Measurements from ENCODE around the gene ASXL2. TPM values are rescaled to one million over a fixed set of nuclear protein-coding genes. Genes with fewer than 3 reads are reported as not detected.

The ASXL2 gene
- total and polyA plus RNA-seq, 2 of the 13 experiments (the other 11 are each of a cell fraction or from before 2014, with no cell fraction given), result 12.1 to 19.2 TPM

DNA sequence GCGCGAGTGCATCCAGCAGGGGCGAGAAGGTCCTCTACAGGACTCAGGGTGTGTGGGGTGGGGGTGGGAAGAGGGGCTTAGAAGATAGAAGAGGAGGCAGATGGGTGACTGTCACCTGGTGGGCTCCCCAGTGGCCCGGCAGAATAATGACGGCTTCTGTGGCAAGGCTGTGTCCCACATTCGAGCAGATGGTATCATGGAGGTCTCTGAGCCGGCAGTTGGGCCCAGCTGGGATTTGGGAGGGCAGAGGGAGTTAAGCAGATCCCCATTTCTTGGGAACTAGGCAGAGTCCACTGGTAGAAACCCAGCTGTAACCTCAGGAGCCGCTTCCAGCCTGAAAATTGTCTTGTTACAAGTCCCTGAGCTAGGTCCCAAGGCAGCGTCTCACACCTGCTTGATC lies 176.5 kb downstream of the ASXL2 start (continued):
- TF ChIP-seq PAF1 (CRISPR knock-in tag; IDR thresholded peaks at IDR 0.05), result no peak
- TF ChIP-seq, protein P1, sequence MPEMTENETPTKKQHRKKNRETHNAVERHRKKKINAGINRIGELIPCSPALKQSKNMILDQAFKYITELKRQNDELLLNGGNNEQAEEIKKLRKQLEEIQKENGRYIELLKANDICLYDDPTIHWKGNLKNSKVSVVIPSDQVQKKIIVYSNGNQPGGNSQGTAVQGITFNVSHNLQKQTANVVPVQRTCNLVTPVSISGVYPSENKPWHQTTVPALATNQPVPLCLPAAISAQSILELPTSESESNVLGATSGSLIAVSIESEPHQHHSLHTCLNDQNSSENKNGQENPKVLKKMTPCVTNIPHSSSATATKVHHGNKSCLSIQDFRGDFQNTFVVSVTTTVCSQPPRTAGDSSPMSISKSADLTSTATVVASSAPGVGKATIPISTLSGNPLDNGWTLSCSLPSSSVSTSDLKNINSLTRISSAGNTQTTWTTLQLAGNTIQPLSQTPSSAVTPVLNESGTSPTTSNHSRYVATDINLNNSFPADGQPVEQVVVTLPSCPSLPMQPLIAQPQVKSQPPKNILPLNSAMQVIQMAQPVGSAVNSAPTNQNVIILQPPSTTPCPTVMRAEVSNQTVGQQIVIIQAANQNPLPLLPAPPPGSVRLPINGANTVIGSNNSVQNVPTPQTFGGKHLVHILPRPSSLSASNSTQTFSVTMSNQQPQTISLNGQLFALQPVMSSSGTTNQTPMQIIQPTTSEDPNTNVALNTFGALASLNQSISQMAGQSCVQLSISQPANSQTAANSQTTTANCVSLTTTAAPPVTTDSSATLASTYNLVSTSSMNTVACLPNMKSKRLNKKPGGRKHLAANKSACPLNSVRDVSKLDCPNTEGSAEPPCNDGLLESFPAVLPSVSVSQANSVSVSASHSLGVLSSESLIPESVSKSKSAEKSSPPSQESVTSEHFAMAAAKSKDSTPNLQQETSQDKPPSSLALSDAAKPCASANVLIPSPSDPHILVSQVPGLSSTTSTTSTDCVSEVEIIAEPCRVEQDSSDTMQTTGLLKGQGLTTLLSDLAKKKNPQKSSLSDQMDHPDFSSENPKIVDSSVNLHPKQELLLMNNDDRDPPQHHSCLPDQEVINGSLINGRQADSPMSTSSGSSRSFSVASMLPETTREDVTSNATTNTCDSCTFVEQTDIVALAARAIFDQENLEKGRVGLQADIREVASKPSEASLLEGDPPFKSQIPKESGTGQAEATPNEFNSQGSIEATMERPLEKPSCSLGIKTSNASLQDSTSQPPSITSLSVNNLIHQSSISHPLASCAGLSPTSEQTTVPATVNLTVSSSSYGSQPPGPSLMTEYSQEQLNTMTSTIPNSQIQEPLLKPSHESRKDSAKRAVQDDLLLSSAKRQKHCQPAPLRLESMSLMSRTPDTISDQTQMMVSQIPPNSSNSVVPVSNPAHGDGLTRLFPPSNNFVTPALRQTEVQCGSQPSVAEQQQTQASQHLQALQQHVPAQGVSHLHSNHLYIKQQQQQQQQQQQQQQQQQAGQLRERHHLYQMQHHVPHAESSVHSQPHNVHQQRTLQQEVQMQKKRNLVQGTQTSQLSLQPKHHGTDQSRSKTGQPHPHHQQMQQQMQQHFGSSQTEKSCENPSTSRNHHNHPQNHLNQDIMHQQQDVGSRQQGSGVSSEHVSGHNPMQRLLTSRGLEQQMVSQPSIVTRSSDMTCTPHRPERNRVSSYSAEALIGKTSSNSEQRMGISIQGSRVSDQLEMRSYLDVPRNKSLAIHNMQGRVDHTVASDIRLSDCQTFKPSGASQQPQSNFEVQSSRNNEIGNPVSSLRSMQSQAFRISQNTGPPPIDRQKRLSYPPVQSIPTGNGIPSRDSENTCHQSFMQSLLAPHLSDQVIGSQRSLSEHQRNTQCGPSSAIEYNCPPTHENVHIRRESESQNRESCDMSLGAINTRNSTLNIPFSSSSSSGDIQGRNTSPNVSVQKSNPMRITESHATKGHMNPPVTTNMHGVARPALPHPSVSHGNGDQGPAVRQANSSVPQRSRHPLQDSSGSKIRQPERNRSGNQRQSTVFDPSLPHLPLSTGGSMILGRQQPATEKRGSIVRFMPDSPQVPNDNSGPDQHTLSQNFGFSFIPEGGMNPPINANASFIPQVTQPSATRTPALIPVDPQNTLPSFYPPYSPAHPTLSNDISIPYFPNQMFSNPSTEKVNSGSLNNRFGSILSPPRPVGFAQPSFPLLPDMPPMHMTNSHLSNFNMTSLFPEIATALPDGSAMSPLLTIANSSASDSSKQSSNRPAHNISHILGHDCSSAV (CRISPR knock-in tag; IDR thresholded peaks at IDR 0.05; ENCODE audit: borderline replicate concordance), result no peak
- TF ChIP-seq ZNF496 (CRISPR knock-in tag; IDR thresholded peaks at IDR 0.05; ENCODE audit: insufficient replicate concordance), result no peak
- TF ChIP-seq NR3C1 (CRISPR knock-in tag; IDR thresholded peaks at IDR 0.05), result no peak
- TF ChIP-seq ARNTL (CRISPR knock-in tag; IDR thresholded peaks at IDR 0.05), result no peak
- TF ChIP-seq, protein P2, sequence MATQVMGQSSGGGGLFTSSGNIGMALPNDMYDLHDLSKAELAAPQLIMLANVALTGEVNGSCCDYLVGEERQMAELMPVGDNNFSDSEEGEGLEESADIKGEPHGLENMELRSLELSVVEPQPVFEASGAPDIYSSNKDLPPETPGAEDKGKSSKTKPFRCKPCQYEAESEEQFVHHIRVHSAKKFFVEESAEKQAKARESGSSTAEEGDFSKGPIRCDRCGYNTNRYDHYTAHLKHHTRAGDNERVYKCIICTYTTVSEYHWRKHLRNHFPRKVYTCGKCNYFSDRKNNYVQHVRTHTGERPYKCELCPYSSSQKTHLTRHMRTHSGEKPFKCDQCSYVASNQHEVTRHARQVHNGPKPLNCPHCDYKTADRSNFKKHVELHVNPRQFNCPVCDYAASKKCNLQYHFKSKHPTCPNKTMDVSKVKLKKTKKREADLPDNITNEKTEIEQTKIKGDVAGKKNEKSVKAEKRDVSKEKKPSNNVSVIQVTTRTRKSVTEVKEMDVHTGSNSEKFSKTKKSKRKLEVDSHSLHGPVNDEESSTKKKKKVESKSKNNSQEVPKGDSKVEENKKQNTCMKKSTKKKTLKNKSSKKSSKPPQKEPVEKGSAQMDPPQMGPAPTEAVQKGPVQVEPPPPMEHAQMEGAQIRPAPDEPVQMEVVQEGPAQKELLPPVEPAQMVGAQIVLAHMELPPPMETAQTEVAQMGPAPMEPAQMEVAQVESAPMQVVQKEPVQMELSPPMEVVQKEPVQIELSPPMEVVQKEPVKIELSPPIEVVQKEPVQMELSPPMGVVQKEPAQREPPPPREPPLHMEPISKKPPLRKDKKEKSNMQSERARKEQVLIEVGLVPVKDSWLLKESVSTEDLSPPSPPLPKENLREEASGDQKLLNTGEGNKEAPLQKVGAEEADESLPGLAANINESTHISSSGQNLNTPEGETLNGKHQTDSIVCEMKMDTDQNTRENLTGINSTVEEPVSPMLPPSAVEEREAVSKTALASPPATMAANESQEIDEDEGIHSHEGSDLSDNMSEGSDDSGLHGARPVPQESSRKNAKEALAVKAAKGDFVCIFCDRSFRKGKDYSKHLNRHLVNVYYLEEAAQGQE (IDR thresholded peaks at IDR 0.05; ENCODE audit: borderline replicate concordance in 1 of 2, low read depth in 1 of 2, low read length in 2 of 2), result no peak
- TF ChIP-seq ZNF782 (CRISPR knock-in tag; IDR thresholded peaks at IDR 0.05; ENCODE audit: borderline replicate concordance), result no peak
- TF ChIP-seq PAX8 (CRISPR knock-in tag; IDR thresholded peaks at IDR 0.05; ENCODE audit: borderline replicate concordance), result no peak
- no peak for TF ChIP-seq ZNF530 (CRISPR knock-in tag; IDR thresholded peaks at IDR 0.05; ENCODE audit: low read depth)
- no peak for TF ChIP-seq HOXA7 (CRISPR knock-in tag; IDR thresholded peaks at IDR 0.05)
